ENCODE results near the gene BHLHA9.

GRCh38 chr17:1239210-1239609 lies 31.0 kb upstream of the BHLHA9 start:
- no peak for TF ChIP-seq CTCF (conservative IDR thresholded peaks at IDR 0.05; ENCODE audit: low read length)
- TF ChIP-seq EZH2phosphoT487 (IDR thresholded peaks at IDR 0.05; ENCODE audit: borderline replicate concordance), result no peak

Data from Loucy (cell line).